ENCODE measurements around the gene PRG3. TPM values are rescaled to one million over a fixed set of nuclear protein-coding genes. Genes with fewer than 3 reads are reported as not detected.

PRG3 gene
- not detected in 2 replicates for total RNA-seq (2014; rRNA removed; shearing (Covaris generic))

- no peaks in the 10 kb centered on the region for H3K4me1 ChIP-seq (replicated peaks)
- DNase-seq (ENCODE audit: low read depth in 1 of 2, low spot score in 2 of 2): no peak
- no peak within 1 kb of the TSS for H3K4me3 ChIP-seq
Measured at GRCh38 chr11:57380975-57381374, at the start of gene PRG3. Gene PRG3 (minus strand): TSS chr11:57381150. CDS start chr11:57380708, 442 bp downstream.

GRCh38 chr11:57429946-57430345 is 49.0 kb upstream of the PRG3 start:
- Histone ChIP-seq H3K4me1 (replicated peaks) (peaks cover 52% of the 10 kb centered on the region), H3K27ac (no peak overlapping the region), H3K36me3 (peaks cover 10% of the 10 kb centered on the region), H3K9me3 (replicated peaks) (no peaks in the 10 kb centered on the region), H3K27me3 (replicated peaks) (no peaks in the 10 kb centered on the region), H3K4me3 (no peak overlapping the region)
- DNase-seq (ENCODE audit: low read depth in 1 of 2, low spot score in 2 of 2): no peak

More at GRCh38 chr11:57380975-57381374, at the start of gene PRG3:
- H3K9me3 ChIP-seq (replicated peaks): no peaks in the 10 kb centered on the region
- no peaks in the 10 kb centered on the region for H3K36me3 ChIP-seq
- H3K27me3 ChIP-seq (replicated peaks): peaks cover 13% of the 10 kb centered on the region
- H3K27ac ChIP-seq: no peak within 1 kb of the TSS

GRCh38 chr11:57428643-57429042 is 47.7 kb upstream of the PRG3 start:
- Histone ChIP-seq H3K9me3 (replicated peaks) (no peaks in the 10 kb centered on the region), H3K36me3 (peaks cover 19% of the 10 kb centered on the region), H3K27me3 (replicated peaks) (no peaks in the 10 kb centered on the region), H3K27ac (no peak overlapping the region), H3K4me3 (no peak overlapping the region), H3K4me1 (replicated peaks) (peaks cover 53% of the 10 kb centered on the region)
- no peak for DNase-seq (ENCODE audit: low read depth in 1 of 2, low spot score in 2 of 2)

GRCh38 chr11:57427727-57428082 is 46.8 kb upstream of the PRG3 start:
- Histone ChIP-seq H3K36me3 (peaks cover 26% of the 10 kb centered on the region), H3K4me3 (no peak overlapping the region), H3K27ac (peak overlapping the region; percentile 89), H3K27me3 (replicated peaks) (no peaks in the 10 kb centered on the region), H3K4me1 (replicated peaks) (peaks cover 48% of the 10 kb centered on the region), H3K9me3 (replicated peaks) (no peaks in the 10 kb centered on the region)
- DNase-seq (ENCODE audit: low read depth in 1 of 2, low spot score in 2 of 2): no peak

- Histone ChIP-seq H3K4me1 (replicated peaks) (peaks cover 43% of the 10 kb centered on the region), H3K27ac (peak within 1 kb of the TSS; percentile 89)
- peak; percentile 80 to 82 for DNase-seq (ENCODE audit: low read depth in 1 of 2, low spot score in 2 of 2)
Measured at GRCh38 chr11:57426929-57427726, 46.2 kb upstream of the PRG3 start, which contains the start of gene SLC43A3. Gene SLC43A3 (minus strand): TSS chr11:57427121. CDS start chr11:57426172, 949 bp downstream.

GRCh38 chr11:57426439-57426928 is 45.5 kb upstream of the PRG3 start:
- Histone ChIP-seq H3K4me1 (replicated peaks) (peaks cover 43% of the 10 kb centered on the region), H3K27me3 (replicated peaks) (no peaks in the 10 kb centered on the region), H3K36me3 (peaks cover 26% of the 10 kb centered on the region), H3K27ac (peak overlapping the region; percentile 89), H3K4me3 (peak overlapping the region; percentile 50), H3K9me3 (replicated peaks) (no peaks in the 10 kb centered on the region)
- DNase-seq (ENCODE audit: low read depth in 1 of 2, low spot score in 2 of 2): no peak

More at GRCh38 chr11:57426929-57427726, 46.2 kb upstream of the PRG3 start, which contains the start of gene SLC43A3:
- H3K36me3 ChIP-seq: peaks cover 26% of the 10 kb centered on the region
- peak within 1 kb of the TSS; percentile 50 for H3K4me3 ChIP-seq
- H3K27me3 ChIP-seq (replicated peaks): no peaks in the 10 kb centered on the region
- no peaks in the 10 kb centered on the region for H3K9me3 ChIP-seq (replicated peaks)

- H3K9me3 ChIP-seq (replicated peaks): no peaks in the 10 kb centered on the region
- no peak for DNase-seq (ENCODE audit: low read depth in 1 of 2, low spot score in 2 of 2)
- H3K27ac ChIP-seq: no peak overlapping the region
- peaks cover 27% of the 10 kb centered on the region for H3K36me3 ChIP-seq
- peaks cover 43% of the 10 kb centered on the region for H3K4me1 ChIP-seq (replicated peaks)
- no peaks in the 10 kb centered on the region for H3K27me3 ChIP-seq (replicated peaks)
- peak overlapping the region; percentile 50; the same call in 1 of the 2 replicates for H3K4me3 ChIP-seq
Measured at GRCh38 chr11:57425565-57426438, 44.9 kb upstream of the PRG3 start.

- H3K27me3 ChIP-seq (replicated peaks): no peaks in the 10 kb centered on the region
- no peak overlapping the region for H3K27ac ChIP-seq
- H3K4me3 ChIP-seq: no peak overlapping the region
- H3K4me1 ChIP-seq (replicated peaks): peaks cover 39% of the 10 kb centered on the region
- H3K9me3 ChIP-seq (replicated peaks): no peaks in the 10 kb centered on the region
- peaks cover 30% of the 10 kb centered on the region for H3K36me3 ChIP-seq
- peak; percentile 53 to 66 for DNase-seq (ENCODE audit: low read depth in 1 of 2, low spot score in 2 of 2)
Measured at GRCh38 chr11:57424792-57425564, 44.0 kb upstream of the PRG3 start.

GRCh38 chr11:57424137-57424791 is 43.3 kb upstream of the PRG3 start:
- no peak for DNase-seq (ENCODE audit: low read depth in 1 of 2, low spot score in 2 of 2)
- H3K27ac ChIP-seq: no peak overlapping the region
- H3K36me3 ChIP-seq: peaks cover 30% of the 10 kb centered on the region
- no peaks in the 10 kb centered on the region for H3K9me3 ChIP-seq (replicated peaks)
- peaks cover 35% of the 10 kb centered on the region for H3K4me1 ChIP-seq (replicated peaks)
- no peak overlapping the region for H3K4me3 ChIP-seq
- H3K27me3 ChIP-seq (replicated peaks): no peaks in the 10 kb centered on the region

- Histone ChIP-seq H3K27ac (no peak overlapping the region), H3K9me3 (replicated peaks) (no peaks in the 10 kb centered on the region)
- no peak for DNase-seq (ENCODE audit: low read depth in 1 of 2, low spot score in 2 of 2)
Measured at GRCh38 chr11:57422669-57423068, 41.7 kb upstream of the PRG3 start.

GRCh38 chr11:57421805-57422204 is 40.9 kb upstream of the PRG3 start:
- DNase-seq (ENCODE audit: low read depth in 1 of 2, low spot score in 2 of 2): no peak
- Histone ChIP-seq H3K4me1 (replicated peaks) (peaks cover 23% of the 10 kb centered on the region), H3K36me3 (peaks cover 49% of the 10 kb centered on the region), H3K27ac (no peak overlapping the region), H3K4me3 (no peak overlapping the region), H3K27me3 (replicated peaks) (no peaks in the 10 kb centered on the region), H3K9me3 (replicated peaks) (no peaks in the 10 kb centered on the region)

More at GRCh38 chr11:57422669-57423068, 41.7 kb upstream of the PRG3 start:
- Histone ChIP-seq H3K27me3 (replicated peaks) (no peaks in the 10 kb centered on the region), H3K4me3 (no peak overlapping the region), H3K36me3 (peaks cover 40% of the 10 kb centered on the region), H3K4me1 (replicated peaks) (peaks cover 31% of the 10 kb centered on the region)

- Histone ChIP-seq H3K27ac (no peak overlapping the region), H3K27me3 (replicated peaks) (no peaks in the 10 kb centered on the region), H3K4me3 (no peak overlapping the region), H3K4me1 (replicated peaks) (peaks cover 15% of the 10 kb centered on the region), H3K36me3 (peaks cover 56% of the 10 kb centered on the region), H3K9me3 (replicated peaks) (no peaks in the 10 kb centered on the region)
- DNase-seq (ENCODE audit: low read depth in 1 of 2, low spot score in 2 of 2): no peak
Measured at GRCh38 chr11:57421066-57421465, 40.1 kb upstream of the PRG3 start.

- H3K36me3 ChIP-seq: peaks cover 60% of the 10 kb centered on the region
Measured at GRCh38 chr11:57419146-57419545, 38.2 kb upstream of the PRG3 start.

More at GRCh38 chr11:57419146-57419545, 38.2 kb upstream of the PRG3 start:
- Histone ChIP-seq H3K27ac (no peak overlapping the region), H3K4me1 (replicated peaks) (no peaks in the 10 kb centered on the region), H3K9me3 (replicated peaks) (no peaks in the 10 kb centered on the region), H3K4me3 (no peak overlapping the region), H3K27me3 (replicated peaks) (no peaks in the 10 kb centered on the region)
- no peak for DNase-seq (ENCODE audit: low read depth in 1 of 2, low spot score in 2 of 2)

Measured in SJSA1 (cell line).